ENCODE measurements around the gene XXYLT1.

DNA sequence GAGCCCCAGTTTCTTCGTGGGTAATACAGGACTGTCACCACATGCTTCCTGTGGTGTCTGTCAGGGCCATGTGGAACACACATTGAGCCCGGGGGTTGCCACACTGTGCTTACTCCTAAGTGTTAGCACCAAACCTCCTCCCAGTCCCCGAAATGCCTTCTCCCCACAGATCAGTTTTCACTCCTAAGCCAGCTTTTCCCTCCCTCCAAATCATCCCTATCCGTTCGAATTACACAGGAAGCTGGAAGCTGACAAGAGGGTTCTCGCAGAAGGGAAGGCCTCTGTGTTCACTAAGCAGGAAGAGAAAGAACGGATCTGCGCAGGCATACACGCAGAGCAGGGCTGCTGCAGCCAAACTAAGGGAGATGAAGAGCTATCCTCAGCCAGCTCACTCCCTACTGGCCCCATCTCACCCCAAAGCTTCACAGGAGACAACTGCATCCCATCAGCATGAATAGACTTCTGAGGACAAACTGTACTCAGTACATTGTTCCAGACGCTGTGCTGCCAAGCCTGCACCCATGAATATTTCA lies 32.3 kb downstream of the XXYLT1 start:
- TF ChIP-seq, protein P1, sequence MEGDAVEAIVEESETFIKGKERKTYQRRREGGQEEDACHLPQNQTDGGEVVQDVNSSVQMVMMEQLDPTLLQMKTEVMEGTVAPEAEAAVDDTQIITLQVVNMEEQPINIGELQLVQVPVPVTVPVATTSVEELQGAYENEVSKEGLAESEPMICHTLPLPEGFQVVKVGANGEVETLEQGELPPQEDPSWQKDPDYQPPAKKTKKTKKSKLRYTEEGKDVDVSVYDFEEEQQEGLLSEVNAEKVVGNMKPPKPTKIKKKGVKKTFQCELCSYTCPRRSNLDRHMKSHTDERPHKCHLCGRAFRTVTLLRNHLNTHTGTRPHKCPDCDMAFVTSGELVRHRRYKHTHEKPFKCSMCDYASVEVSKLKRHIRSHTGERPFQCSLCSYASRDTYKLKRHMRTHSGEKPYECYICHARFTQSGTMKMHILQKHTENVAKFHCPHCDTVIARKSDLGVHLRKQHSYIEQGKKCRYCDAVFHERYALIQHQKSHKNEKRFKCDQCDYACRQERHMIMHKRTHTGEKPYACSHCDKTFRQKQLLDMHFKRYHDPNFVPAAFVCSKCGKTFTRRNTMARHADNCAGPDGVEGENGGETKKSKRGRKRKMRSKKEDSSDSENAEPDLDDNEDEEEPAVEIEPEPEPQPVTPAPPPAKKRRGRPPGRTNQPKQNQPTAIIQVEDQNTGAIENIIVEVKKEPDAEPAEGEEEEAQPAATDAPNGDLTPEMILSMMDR (conservative IDR thresholded peaks at IDR 0.05; ENCODE audit: low read depth, low read length) = no peak
- TF ChIP-seq EZH2 (IDR thresholded peaks at IDR 0.05; ENCODE audit: borderline replicate concordance, low read depth, low read length, poor library complexity, severe bottlenecking) = no peak
